ENCODE measurements around the gene PAQR6. TPM values are rescaled to one million over a fixed set of nuclear protein-coding genes. Genes with fewer than 3 reads are reported as not detected.

PAQR6 gene
- total RNA-seq, 1 experiment from 2014 or later = 15.8 TPM

DNA sequence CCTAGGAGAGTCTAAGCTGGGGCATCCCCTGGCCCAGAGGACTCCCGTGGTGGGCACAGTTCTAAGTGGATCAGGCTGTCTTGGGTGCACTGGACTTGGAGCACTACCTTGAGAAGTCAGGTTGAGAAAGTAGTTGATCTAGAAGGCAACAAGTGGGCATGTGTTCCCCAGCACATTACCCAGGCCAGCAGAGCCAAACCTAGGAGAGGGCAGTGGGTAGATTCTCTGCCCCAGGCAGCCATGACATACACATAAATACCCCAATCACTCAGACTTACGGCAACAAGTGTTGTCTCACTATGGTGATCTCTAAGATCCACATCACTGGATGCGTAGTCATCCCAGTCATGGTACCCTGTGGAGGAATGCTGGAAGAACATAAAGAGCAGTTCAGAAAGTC, 36.6 kb downstream of the PAQR6 start:
- no peak overlapping the region for H3K14ac ChIP-seq (ENCODE audit: insufficient read depth, low read length)
- H3K23me2 ChIP-seq (ENCODE audit: insufficient read length, low read depth, low read length, poor library complexity, severe bottlenecking) = peaks cover 8% of the 10 kb centered on the region
- H3K27ac Mint-ChIP-seq = 0 out of 7 replicates have a peak overlapping the region, but pooled peaks of 2 of the 3 experiments have one; percentile 23 to 32
- H4K91ac ChIP-seq (ENCODE audit: insufficient read length, low read depth, low read length) = no peak overlapping the region
- no peak overlapping the region for H3K18ac ChIP-seq (ENCODE audit: insufficient read length, low read depth, low read length)
- H3K27me3 Mint-ChIP-seq (ENCODE audit: low read depth) = peaks cover 2% of the 10 kb centered on the region; the same call in 1 of the 2 replicates
- no peak overlapping the region for H4K8ac ChIP-seq (replicated peaks; ENCODE audit: insufficient read length, low read depth, low read length)
- H3K27me3 ChIP-seq (ENCODE audit: insufficient read depth, low read length) = no peaks in the 10 kb centered on the region
- H3K4me1 Mint-ChIP-seq = peaks cover 34 to 35% of the 10 kb centered on the region in 2 experiments
- no peaks in the 10 kb centered on the region for H3K9me3 ChIP-seq (ENCODE audit: control insufficient read depth, low read depth, low read length)
- no peak overlapping the region for H3T11ph ChIP-seq (ENCODE audit: low read length)
- no peak overlapping the region for H2AFZ ChIP-seq (ENCODE audit: low read length)
- H3K23ac ChIP-seq (ENCODE audit: insufficient read length, low read depth, low read length) = no peak overlapping the region
- H3K4me2 ChIP-seq (ENCODE audit: insufficient read depth, insufficient read length, low read length) = no peak overlapping the region
- no peak overlapping the region for H3K9ac ChIP-seq (ENCODE audit: extremely low read depth, insufficient read length, low read length)
- no peaks in the 10 kb centered on the region for H4K20me1 ChIP-seq (ENCODE audit: control insufficient read depth, insufficient read depth, insufficient read length)
- peak overlapping the region; percentile 4 for H3K56ac ChIP-seq (ENCODE audit: insufficient read length, low read depth, low read length)
- H3K27ac ChIP-seq (ENCODE audit: insufficient read length, low read depth, low read length) = no peak overlapping the region
- H3K4me3 Mint-ChIP-seq = no peak overlapping the region
- H2BK5ac ChIP-seq (ENCODE audit: insufficient read length, low read length) = no peak overlapping the region
- H2AK5ac ChIP-seq (ENCODE audit: insufficient read length, low read length) = no peak overlapping the region
- peaks cover 10 to 69% (median 30%) of the 10 kb centered on the region in 3 experiments; a peak in 6 of 7 replicates for H3K36me3 Mint-ChIP-seq (ENCODE audit: insufficient read depth in 1 of 3, low read depth in 3 of 3)
- H4K5ac ChIP-seq (ENCODE audit: insufficient read length, low read depth, low read length) = no peak overlapping the region
- no peak overlapping the region for H3K4ac ChIP-seq (ENCODE audit: low read depth, low read length)
- H3K4me1 ChIP-seq (ENCODE audit: insufficient read depth, low read length) = no peaks in the 10 kb centered on the region; the same call in 1 of the 2 replicates
- no peak for DNase-seq
- H2BK120ac ChIP-seq (ENCODE audit: low read depth, low read length, poor library complexity, severe bottlenecking) = no peak overlapping the region
- H2BK12ac ChIP-seq (ENCODE audit: insufficient read length, low read depth, low read length) = no peak overlapping the region
- no CpG with 5 or more reads among the region's 3 CpGs for WGBS (ENCODE audit: extremely low coverage, insufficient read length, low lambda C conversion rate)
- no peak for TF ChIP-seq CTCF (conservative IDR thresholded peaks at IDR 0.05)
- no peaks in the 10 kb centered on the region for H3K9me3 Mint-ChIP-seq
- no peaks in the 10 kb centered on the region for H3K79me2 ChIP-seq (ENCODE audit: insufficient read depth, low read length)
- H2BK15ac ChIP-seq (ENCODE audit: low read depth, low read length) = no peak overlapping the region
- H3K79me1 ChIP-seq (ENCODE audit: insufficient read depth, low read depth, low read length, poor library complexity, severe bottlenecking) = no peaks in the 10 kb centered on the region
- H2BK20ac ChIP-seq (ENCODE audit: low read depth, low read length, poor library complexity, severe bottlenecking) = no peak overlapping the region
